ENCODE data around the gene GCNT1.
"Not testable (repeated sequence)": the region's sequence is repeated elsewhere in the genome, so short reads cannot be mapped to it uniquely, and the experiment has no call there.

Gene GCNT1

GRCh38 chr9:76456202-76456926, 2.6 kb upstream of the GCNT1 start:
- TF ChIP-seq GATA1 (IDR thresholded peaks at IDR 0.05; ENCODE audit: low read depth, low read length), result no peak
- no peak for TF ChIP-seq POLR2A (IDR thresholded peaks at IDR 0.05; ENCODE audit: low read length)
- peak; percentile 79 to 91 for DNase-seq

GRCh38 chr9:76459694-76460635, 983 bp downstream of the GCNT1 start:
- TF ChIP-seq POLR2A (IDR thresholded peaks at IDR 0.05; ENCODE audit: low read length), result no peak
- peak; percentile 43 to 56 for DNase-seq

DNA sequence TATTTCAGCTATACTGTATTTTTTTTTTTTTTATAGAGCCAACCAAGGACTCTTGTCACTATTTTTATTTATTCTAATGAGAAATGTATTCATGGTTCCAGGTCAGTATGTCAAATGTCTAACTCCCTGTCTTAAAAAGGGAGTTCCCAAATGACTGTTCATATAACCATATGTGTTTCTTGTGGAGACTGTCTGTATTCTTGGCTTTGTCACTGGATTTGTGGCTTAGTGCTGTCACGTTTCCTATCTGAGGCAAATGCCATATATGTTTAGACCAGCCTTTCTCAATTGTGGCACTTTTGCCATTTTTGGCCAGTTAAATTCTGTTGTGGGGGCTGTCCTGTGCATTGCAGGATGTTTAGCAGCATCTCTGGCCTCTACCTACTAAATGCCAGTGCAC, 3.1 kb downstream of the GCNT1 start:
- DNase-seq, result no peak
- TF ChIP-seq GATA1 (IDR thresholded peaks at IDR 0.05; ENCODE audit: low read depth, low read length), result no peak
- no peak for TF ChIP-seq POLR2A (IDR thresholded peaks at IDR 0.05; ENCODE audit: low read length)

DNA sequence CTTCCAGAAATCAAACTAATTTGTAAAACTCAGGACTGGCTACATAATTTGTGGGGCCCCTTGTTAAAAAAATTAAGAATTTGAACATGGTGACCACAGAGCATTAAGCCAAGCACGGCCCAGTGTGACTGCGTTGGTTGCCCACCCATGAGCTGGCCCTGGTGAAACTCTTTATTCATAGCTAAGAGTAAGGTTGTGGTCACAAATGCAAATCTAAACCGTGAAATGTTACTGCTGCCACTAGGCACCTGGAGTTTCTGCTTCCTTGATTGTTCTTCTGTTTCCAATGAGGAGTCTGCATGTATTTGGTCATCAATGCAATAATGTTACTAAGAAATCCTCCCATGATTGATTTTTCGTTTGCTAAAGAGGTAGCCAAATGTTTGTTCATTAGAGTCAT, 4.2 kb downstream of the GCNT1 start:
- no peak for DNase-seq
- TF ChIP-seq GATA1 (IDR thresholded peaks at IDR 0.05; ENCODE audit: low read depth, low read length) (no peak), POLR2A (IDR thresholded peaks at IDR 0.05; ENCODE audit: low read length) (no peak)

DNA sequence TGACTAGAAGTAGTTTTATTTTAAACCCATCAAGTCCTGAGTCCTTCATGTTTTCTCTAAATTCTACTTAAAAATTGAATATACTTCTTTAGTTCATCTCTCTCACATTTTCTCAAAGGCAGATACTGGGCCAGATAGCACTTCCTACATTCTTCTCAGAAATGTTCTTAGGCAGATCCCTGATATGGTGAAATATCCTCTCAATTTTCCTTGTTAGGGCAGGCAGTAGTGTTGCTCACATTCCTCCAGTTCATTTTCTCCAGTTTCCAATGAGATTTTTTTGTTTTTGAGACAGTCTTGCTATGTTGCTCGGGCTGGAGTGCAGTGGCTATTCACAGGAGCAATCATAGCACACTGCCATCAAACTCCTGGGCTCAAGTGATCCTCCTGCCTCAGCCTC, 5.7 kb downstream of the GCNT1 start:
- TF ChIP-seq POLR2A (IDR thresholded peaks at IDR 0.05; ENCODE audit: low read length) (no peak), GATA1 (IDR thresholded peaks at IDR 0.05; ENCODE audit: low read depth, low read length) (no peak)

GRCh38 chr9:76465442-76466298, 6.7 kb downstream of the GCNT1 start:
- DNase-seq, result no peak
- TF ChIP-seq GATA1 (IDR thresholded peaks at IDR 0.05; ENCODE audit: low read depth, low read length), result no peak
- TF ChIP-seq POLR2A (IDR thresholded peaks at IDR 0.05; ENCODE audit: low read length), result no peak

More for the DNA sequence above, 5.7 kb downstream of the GCNT1 start:
- no peak for DNase-seq

DNA sequence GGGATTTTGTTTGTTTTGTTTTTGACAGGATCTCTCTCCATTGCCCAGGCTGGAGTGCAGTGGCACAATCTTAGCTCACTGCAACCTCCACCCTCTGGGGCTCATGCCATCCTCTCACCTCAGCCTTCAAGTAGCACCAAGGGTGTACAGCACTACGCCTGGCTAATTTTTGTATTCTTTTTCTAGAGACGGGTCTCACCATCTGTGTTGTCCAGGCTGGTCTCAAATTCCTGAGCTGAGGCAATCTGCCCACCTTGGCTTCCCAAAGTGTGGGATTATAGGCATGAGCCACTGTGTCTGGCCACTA, 7.3 kb downstream of the GCNT1 start:
- TF ChIP-seq GATA1 (IDR thresholded peaks at IDR 0.05; ENCODE audit: low read depth, low read length) (no peak), POLR2A (IDR thresholded peaks at IDR 0.05; ENCODE audit: low read length) (no peak)
- DNase-seq, result no peak

DNA sequence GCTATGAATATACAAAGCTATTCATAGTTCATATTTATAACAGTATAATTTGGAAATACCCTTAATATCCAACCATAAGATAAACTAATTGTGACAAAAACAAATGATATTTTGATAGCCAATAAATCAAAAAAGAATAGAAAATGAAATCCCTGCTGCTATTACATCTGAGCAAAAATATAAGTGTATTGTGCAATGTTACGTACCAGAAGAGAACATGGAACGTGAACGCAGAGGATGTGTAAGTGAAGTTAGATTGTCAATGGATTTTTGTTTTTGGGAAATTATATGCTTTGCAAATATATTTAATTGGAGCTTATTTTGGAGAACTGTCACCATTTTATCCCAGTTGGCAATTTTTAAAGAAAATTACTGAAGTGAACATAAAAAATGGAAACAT, 15.4 kb downstream of the GCNT1 start:
- no peak for DNase-seq
- TF ChIP-seq GATA1 (IDR thresholded peaks at IDR 0.05; ENCODE audit: low read depth, low read length), result no peak
- no peak for TF ChIP-seq POLR2A (IDR thresholded peaks at IDR 0.05; ENCODE audit: low read length)

DNA sequence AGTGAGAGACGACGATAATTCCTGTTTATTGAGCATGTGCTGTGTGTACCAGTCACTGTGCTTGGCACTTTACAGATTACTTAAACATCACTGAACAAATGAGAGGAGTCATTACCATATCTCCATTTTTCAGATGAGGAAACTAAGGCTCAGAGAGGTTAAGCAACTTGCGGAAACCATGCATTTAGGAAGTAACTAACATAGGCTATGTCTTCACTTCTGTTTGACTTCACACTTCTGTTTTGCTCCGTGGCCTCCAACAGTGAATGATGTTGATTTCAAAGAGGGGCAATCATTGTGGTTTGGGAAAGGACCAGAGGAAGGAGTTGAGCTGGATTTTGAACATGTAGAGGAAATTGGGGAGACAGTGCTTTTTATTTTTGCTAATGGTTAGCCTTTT, 16.7 kb downstream of the GCNT1 start:
- TF ChIP-seq POLR2A (IDR thresholded peaks at IDR 0.05; ENCODE audit: low read length) (no peak), GATA1 (IDR thresholded peaks at IDR 0.05; ENCODE audit: low read depth, low read length) (no peak)
- no peak for DNase-seq

- DNase-seq, result not testable (repeated sequence)
These were observed 18.8 kb downstream of the GCNT1 start for GRCh38 chr9:76477818-76478217.

DNA sequence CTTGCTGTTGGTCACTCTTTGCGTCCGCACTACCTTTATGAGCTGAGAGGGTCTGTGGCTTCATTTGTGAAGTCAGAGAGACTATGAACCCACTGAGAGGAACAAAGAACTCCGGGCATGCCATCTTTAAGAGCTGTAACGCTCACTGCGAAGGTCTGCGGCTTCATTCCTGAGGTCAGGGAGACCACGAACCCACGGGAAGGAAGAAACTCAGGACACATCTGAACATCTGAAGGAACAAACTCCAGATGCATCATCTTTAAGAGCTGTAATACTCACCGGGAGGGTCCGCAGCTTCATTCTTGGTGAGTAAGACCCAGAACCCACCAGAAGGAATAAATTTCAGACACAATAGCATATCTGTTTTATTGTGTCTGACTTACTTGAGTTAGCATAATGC, 19.2 kb downstream of the GCNT1 start:
- no peak for DNase-seq
- no peak for TF ChIP-seq GATA1 (IDR thresholded peaks at IDR 0.05; ENCODE audit: low read depth, low read length)
- no peak for TF ChIP-seq POLR2A (IDR thresholded peaks at IDR 0.05; ENCODE audit: low read length)

DNA sequence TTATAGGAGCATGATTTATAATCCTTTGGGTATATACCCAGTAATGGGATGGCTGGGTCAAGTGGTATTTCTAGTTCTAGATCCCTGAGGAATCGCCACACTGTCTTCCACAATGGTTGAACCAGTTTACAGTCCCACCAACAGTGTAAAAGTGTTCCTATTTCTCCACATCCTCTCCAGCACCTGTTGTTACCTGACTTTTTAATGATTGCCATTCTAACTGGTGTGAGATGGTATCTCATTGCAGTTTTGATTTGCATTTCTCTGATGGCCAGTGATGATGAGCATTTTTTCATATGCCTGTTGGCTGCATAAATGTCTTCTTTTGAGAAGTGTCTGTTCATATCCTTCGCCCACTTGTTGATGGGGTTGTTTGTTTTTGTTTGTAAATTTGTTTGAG, 20.4 kb downstream of the GCNT1 start:
- not testable (repeated sequence) for DNase-seq

GRCh38 chr9:76486151-76486550, 27.2 kb downstream of the GCNT1 start:
- DNase-seq, result no peak
- TF ChIP-seq POLR2A (IDR thresholded peaks at IDR 0.05; ENCODE audit: low read length), result no peak
- no peak for TF ChIP-seq GATA1 (IDR thresholded peaks at IDR 0.05; ENCODE audit: low read depth, low read length)

DNA sequence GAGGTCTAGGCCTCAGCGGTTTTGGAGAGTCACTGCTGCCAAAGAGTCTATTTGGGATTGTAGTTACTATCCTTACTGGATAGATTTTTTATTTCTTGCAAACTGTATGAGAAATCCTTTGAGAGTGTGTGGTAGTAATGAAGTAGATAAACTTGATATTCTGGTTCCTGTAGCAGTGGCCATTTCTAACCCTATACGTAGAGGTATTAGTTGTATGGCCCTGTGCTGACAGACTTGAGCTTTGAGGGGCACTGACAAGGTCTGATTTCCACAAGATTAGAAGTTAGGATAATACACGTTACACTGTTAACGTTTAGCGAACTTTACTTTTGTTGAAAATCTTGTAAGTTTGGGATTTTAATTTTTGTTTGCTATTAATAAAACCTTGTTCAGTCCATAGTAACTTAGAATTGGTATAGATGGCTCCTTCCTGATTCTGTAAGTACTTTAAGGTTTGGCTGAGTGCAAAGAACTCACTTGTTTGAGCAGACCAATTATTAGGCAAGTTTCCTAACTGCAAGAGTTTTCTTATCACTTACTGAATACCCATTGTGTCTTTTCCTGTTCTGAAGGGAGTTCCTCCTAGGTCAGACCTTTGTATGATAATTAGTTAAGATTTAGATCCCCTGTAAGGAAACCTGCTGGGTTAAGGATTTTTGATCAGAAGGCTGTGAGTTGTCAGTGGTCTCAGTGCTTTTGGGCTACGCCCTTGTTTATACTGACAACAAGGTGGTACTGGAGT, 31.4 kb downstream of the GCNT1 start:
- DNase-seq, result peak in 1 of 2 experiments; percentile 13
- TF ChIP-seq POLR2A (IDR thresholded peaks at IDR 0.05; ENCODE audit: low read length) (no peak), GATA1 (IDR thresholded peaks at IDR 0.05; ENCODE audit: low read depth, low read length) (no peak)

GRCh38 chr9:76491056-76491455, 32.1 kb downstream of the GCNT1 start:
- DNase-seq, result not testable (repeated sequence)

GRCh38 chr9:76493496-76493895, 34.5 kb downstream of the GCNT1 start:
- not testable (repeated sequence) for DNase-seq
